Spleen (tissue), 11 donors: Measurements from ENCODE around the gene TDRD7. TPM values are rescaled to one million over a fixed set of nuclear protein-coding genes. Genes with fewer than 3 reads are reported as not detected.

ENCODE experiments used
- DNase-seq: peaks from one replicate; pipeline ENCODE4 v3.0.0-alpha.2; 2020
- H3K27ac ChIP-seq, 8 donors: fragments of 200-600 bp; sonication (generic) in 7 of 8; 1 replicate in 4 of 8; 2 replicates in 4 of 8; pipeline versions ENCODE4 v1.5.0 to v1.8.0; 2016 to 2021; ENCODE audit warnings: inconsistent platforms in 4 of 8, mild to moderate bottlenecking in 4 of 8, moderate library complexity in 1 of 8
- H3K27me3 ChIP-seq, 7 donors: fragments of 200-600 bp; sonication (generic) in 6 of 7; replicated peaks in 1 of 7; 1 replicate in 4 of 7; 2 replicates in 3 of 7; pipeline versions ENCODE4 v1.5.0 to v1.8.0; 2016 to 2021; ENCODE audit warnings: inconsistent platforms in 3 of 7, mild to moderate bottlenecking in 1 of 7
- H3K36me3 ChIP-seq, 6 donors: fragments of 200-600 bp; sonication (generic) in 5 of 6; 1 replicate in 4 of 6; 2 replicates in 2 of 6; pipeline versions ENCODE4 v1.5.0 to v1.8.0; 2016 to 2021; ENCODE audit warnings: inconsistent platforms in 2 of 6
- H3K4me1 ChIP-seq, 6 donors: fragments of 200-600 bp; sonication (generic) in 5 of 6; 1 replicate in 3 of 6; 2 replicates in 3 of 6; pipeline versions ENCODE4 v1.5.0 to v1.8.0; 2016 to 2021; ENCODE audit warnings: inconsistent platforms in 3 of 6
- H3K4me3 ChIP-seq, 8 donors: fragments of 200-600 bp; sonication (generic) in 7 of 8; 1 replicate in 4 of 8; 2 replicates in 4 of 8; pipeline versions ENCODE4 v1.5.0 to v1.8.0; 2016 to 2021; ENCODE audit warnings: inconsistent platforms in 4 of 8, mild to moderate bottlenecking in 4 of 8, moderate library complexity in 2 of 8
- H3K9me3 ChIP-seq, 8 donors: fragments of 200-600 bp; sonication (generic) in 7 of 8; 1 replicate in 4 of 8; 2 replicates in 4 of 8; pipeline versions ENCODE4 v1.5.0 to v1.8.0; 2016 to 2021; ENCODE audit warnings: inconsistent platforms in 4 of 8
- CTCF ChIP-seq, 11 experiments: fragments of 200-600 bp in 7 of 11; fragments of 450-650 bp in 4 of 11; sonication (generic) in 4 of 11; IDR thresholded peaks in 8 of 11; conservative IDR thresholded peaks in 3 of 11; 1 replicate in 7 of 11; 2 replicates in 4 of 11; pipeline versions ENCODE4 v1.4.0 to v1.8.0; 2016 to 2021; ENCODE audit warnings: antibody characterized with exemption in 11 of 11, inconsistent platforms in 4 of 11, mild to moderate bottlenecking in 1 of 11
- POLR2A ChIP-seq, 3 donors: fragments of 450-650 bp; IDR thresholded peaks; one replicate each; pipeline ENCODE4 v1.5.1; 2017; ENCODE audit warnings: antibody characterized with exemption in 3 of 3, mild to moderate bottlenecking in 1 of 3
- POLR2AphosphoS5 ChIP-seq, 3 donors: sonication (generic); formaldehyde crosslinking; IDR thresholded peaks; one replicate each; pipeline ENCODE4 v1.5.1; 2017; ENCODE audit warnings: antibody characterized with exemption in 3 of 3
- WGBS, 5 donors: extraction: QIAGEN DNeasy Blood & Tissue Kit in 3 of 5; methylation state at CpG; one replicate each; pipeline versions ENCODE4 v1.1.5 to v1.1.7; 2013 to 2018; 5-methylcytosine and 5-hydroxymethylcytosine counted together
- intact Hi-C: fragments of 100-400 bp; cut with DNase I; formaldehyde crosslinking; loops from one replicate; pipeline ENCODE4 v1.15.0; 2023; ENCODE audit warnings: low total_unique reads
- polyA plus RNA-seq, 3 donors: library from polyadenylated mRNA; stranded (reverse); fragments of 200-250 nt; gene quantifications; one replicate each; pipeline ENCODE4 v1.2.1, GENCODE V29; 2013
- total RNA-seq, 7 donors: library from RNA; depleted of rRNA in 3 of 7; stranded (reverse); fragments of >200 nt in 3 of 7; fragmentation: NEBNext Ultra II Directional in 4 of 7; extraction: Animal tissue kit (Norgen Biotek cat#: 25700) in 4 of 7; gene quantifications; one replicate each; pipeline versions ENCODE4 v1.1.0 to v1.2.1, GENCODE V29; 2016 to 2021
- donor health status: healthy with polysubstance abuse.
- donor health status: DM: no; HTN: no; CAD: no; lungs with moderate emphysema.
- donor health status: DM: no; HTN: no; CAD: no.
- donor health status: Bipolar disorder and iron deficiency.
- donor health status: healthy.
- donor health status: DM: no; HTN: no; CAD: no.
- donor health status: DM: yes; HTN: yes; CAD: no.

Gene TDRD7
- total and polyA plus RNA-seq, 10 donors = 6.4 to 18.7 (median 15.3) TPM

DNA sequence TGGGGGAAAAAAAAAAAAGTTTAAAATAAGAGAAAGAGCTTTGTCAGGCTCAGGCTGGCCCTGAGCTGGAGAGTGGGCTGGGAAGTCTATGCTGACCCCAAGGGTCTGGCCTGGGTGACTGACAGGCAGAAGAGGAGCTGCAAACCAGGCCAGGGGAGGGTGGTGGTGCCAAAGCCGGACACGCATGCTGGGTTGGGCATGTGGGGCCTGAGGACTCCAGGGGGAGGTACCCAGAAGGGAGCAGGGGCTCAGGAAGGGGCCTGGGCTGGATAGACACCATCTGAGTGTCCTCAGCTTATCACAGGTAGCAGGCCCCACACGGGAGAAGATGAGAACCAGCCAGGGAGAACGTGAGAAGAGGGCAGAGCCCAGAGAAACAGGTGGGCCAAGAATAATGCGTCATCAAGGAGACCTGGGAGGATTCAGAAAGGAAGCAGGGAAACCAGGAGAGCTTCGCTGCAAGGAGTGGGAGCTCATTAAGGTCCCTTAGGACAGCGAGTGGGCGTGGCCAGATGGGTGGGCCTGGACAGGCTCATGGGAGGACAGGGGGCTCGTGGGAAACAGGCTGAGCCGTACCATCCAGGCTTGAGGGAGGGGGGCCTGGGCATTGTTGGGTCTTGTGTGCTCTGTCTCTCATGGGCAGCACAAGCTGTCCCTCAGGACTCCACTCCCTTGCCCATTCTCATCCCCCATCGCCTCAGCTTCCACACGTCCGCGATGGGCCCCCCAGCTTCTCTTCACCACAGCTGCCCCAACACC is 105.6 kb downstream of the TDRD7 start:
- Histone ChIP-seq H3K4me1 (peaks cover 0 to 12% (median 4%) of the 10 kb centered on the region in 6 donors), H3K9me3 (no peaks in the 10 kb centered on the region), H3K36me3 (no peaks in the 10 kb centered on the region), H3K27me3 (peaks cover 0 to 47% (median 0%) of the 10 kb centered on the region in 7 donors), H3K27ac (no peak overlapping the region), H3K4me3 (no peak overlapping the region)
- 82 to 89% (median 85%) methylated on average over 14 of the region's 14 CpGs for WGBS, 5 donors
- intact Hi-C loops = no loop called here
- TF ChIP-seq CTCF (IDR thresholded peaks at IDR 0.05 in 8 of 11, conservative IDR thresholded peaks at IDR 0.05 in 3 of 11) (no peak), POLR2A (IDR thresholded peaks at IDR 0.05) (no peak), POLR2AphosphoS5 (IDR thresholded peaks at IDR 0.05) (no peak)
- DNase-seq = no peak

GRCh38 chr9:97518166-97518908 is 106.4 kb downstream of the TDRD7 start:
- no peak for DNase-seq
- no peak overlapping the region for H3K4me3 ChIP-seq
- peaks cover 0 to 47% (median 0%) of the 10 kb centered on the region in 7 donors for H3K27me3 ChIP-seq
- TF ChIP-seq POLR2A (IDR thresholded peaks at IDR 0.05) = no peak
- TF ChIP-seq POLR2AphosphoS5 (IDR thresholded peaks at IDR 0.05) = no peak
- no peaks in the 10 kb centered on the region for H3K36me3 ChIP-seq
- H3K4me1 ChIP-seq = peaks cover 0 to 12% (median 4%) of the 10 kb centered on the region in 6 donors
- H3K27ac ChIP-seq = no peak overlapping the region
- intact Hi-C loops = no loop called here
- H3K9me3 ChIP-seq = no peaks in the 10 kb centered on the region
- 67 to 77% (median 70%) methylated on average over 9 of the region's 9 CpGs for WGBS, 5 donors

GRCh38 chr9:97518909-97519307 is 107.0 kb downstream of the TDRD7 start:
- TF ChIP-seq POLR2AphosphoS5 (IDR thresholded peaks at IDR 0.05) (peak in 1 of 3 donors; percentile 44), CTCF (IDR thresholded peaks at IDR 0.05 in 8 of 11, conservative IDR thresholded peaks at IDR 0.05 in 3 of 11) (no peak)
- Histone ChIP-seq H3K4me3 (peak overlapping the region in 1 of 8 donors; percentile 3), H3K27me3 (peaks cover 0 to 47% (median 0%) of the 10 kb centered on the region in 7 donors), H3K27ac (no peak overlapping the region), H3K9me3 (no peaks in the 10 kb centered on the region), H3K4me1 (peaks cover 0 to 12% (median 4%) of the 10 kb centered on the region in 6 donors), H3K36me3 (no peaks in the 10 kb centered on the region)
- DNase-seq = no peak
- WGBS, 5 donors = 3 to 5% (median 3%) methylated on average over 6 of the region's 6 CpGs
- intact Hi-C loops = no loop called here

DNA sequence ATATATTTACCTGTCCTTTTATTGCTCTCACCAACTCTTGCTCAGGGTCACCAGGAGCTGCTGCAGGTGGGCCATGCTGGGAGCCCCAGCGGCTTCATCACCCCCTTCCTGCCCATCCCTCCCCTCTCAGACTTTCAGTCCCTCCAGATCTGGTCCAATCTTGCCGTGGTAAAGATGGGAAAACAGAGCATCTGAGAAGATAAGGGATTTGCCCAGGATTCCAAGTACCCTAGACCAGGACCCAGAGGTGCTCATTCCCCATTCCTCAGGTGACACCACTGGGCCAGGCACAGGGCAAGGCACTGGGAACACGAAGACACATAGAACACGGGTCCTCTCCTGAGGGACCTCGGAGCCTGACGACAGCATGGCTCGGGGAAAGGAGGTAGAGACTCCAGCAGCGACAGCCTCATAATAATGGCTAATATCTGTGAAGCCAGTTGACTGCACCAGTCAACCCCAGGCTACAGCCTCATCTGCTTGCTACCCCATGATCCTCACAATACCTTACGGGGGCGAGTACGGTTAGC is 107.6 kb downstream of the TDRD7 start:
- DNase-seq = no peak
- intact Hi-C loops = no loop called here
- H3K27me3 ChIP-seq = peaks cover 0 to 47% (median 0%) of the 10 kb centered on the region in 7 donors
- H3K27ac ChIP-seq = no peak overlapping the region
- TF ChIP-seq POLR2AphosphoS5 (IDR thresholded peaks at IDR 0.05) = no peak
- TF ChIP-seq POLR2A (IDR thresholded peaks at IDR 0.05) = no peak
- TF ChIP-seq CTCF (IDR thresholded peaks at IDR 0.05 in 8 of 11, conservative IDR thresholded peaks at IDR 0.05 in 3 of 11) = no peak
- H3K9me3 ChIP-seq = no peaks in the 10 kb centered on the region
- H3K4me1 ChIP-seq = peaks cover 0 to 12% (median 4%) of the 10 kb centered on the region in 6 donors
- H3K4me3 ChIP-seq = peak overlapping the region in 1 of 8 donors; percentile 3
- WGBS, 5 donors = 79 to 89% (median 87%) methylated on average over 11 of the region's 11 CpGs
- no peaks in the 10 kb centered on the region for H3K36me3 ChIP-seq
